Mesendoderm (in vitro differentiated cells): ENCODE measurements around the gene AQP9.

Experiments
- DNase-seq: peaks from one replicate; pipeline ENCODE4 v3.0.0; 2013
- H2AK5ac ChIP-seq: 2 replicates; pipeline ENCODE4 v1.6.1; 2013; ENCODE audit warnings: low read length, inconsistent platforms
- H2BK120ac ChIP-seq: 2 replicates; pipeline ENCODE4 v1.6.1; 2013; ENCODE audit warnings: low read depth, mild to moderate bottlenecking, low read length, moderate library complexity, mixed read lengths
- H2BK15ac ChIP-seq: replicated peaks from 2 replicates; pipeline ENCODE4 v1.6.1; 2013; ENCODE audit warnings: low read depth, mild to moderate bottlenecking, moderate library complexity
- H2BK5ac ChIP-seq: 2 replicates; pipeline ENCODE4 v1.6.1; 2013; ENCODE audit warnings: low read length, inconsistent platforms
- H3K18ac ChIP-seq: 2 replicates; pipeline ENCODE4 v1.6.1; 2013; ENCODE audit warnings: mild to moderate bottlenecking, low read length, mixed read lengths
- H3K23ac ChIP-seq: one replicate; pipeline ENCODE4 v1.6.1; 2013; ENCODE audit warnings: low read length
- H3K27ac ChIP-seq: 2 replicates; pipeline ENCODE4 v1.5.1; 2013; ENCODE audit warnings: low read depth, mild to moderate bottlenecking, inconsistent platforms, low read length, moderate library complexity
- H3K27me3 ChIP-seq: 2 replicates; pipeline ENCODE4 v1.6.1; 2013; ENCODE audit warnings: low read length, control low read depth, mild to moderate bottlenecking, inconsistent platforms; ENCODE audit not compliant: insufficient read depth, poor library complexity
- H3K36me3 ChIP-seq: 2 replicates; pipeline ENCODE4 v1.6.1; 2013; ENCODE audit warnings: low read length, inconsistent platforms; ENCODE audit not compliant: control insufficient read depth, insufficient read depth
- H3K4ac ChIP-seq: one replicate; pipeline ENCODE4 v1.6.1; 2013; ENCODE audit warnings: low read depth, mild to moderate bottlenecking, low read length, moderate library complexity
- H3K4me1 ChIP-seq: 2 replicates; pipeline ENCODE4 v1.6.1; 2013; ENCODE audit warnings: low read depth, low read length, inconsistent platforms; ENCODE audit not compliant: control insufficient read depth
- H3K4me2 ChIP-seq: 2 replicates; pipeline ENCODE4 v1.6.1; 2013; ENCODE audit warnings: low read length
- H3K4me3 ChIP-seq: 2 replicates; pipeline ENCODE4 v1.5.1; 2013; ENCODE audit warnings: mild to moderate bottlenecking, low read length
- H3K56ac ChIP-seq: one replicate; pipeline ENCODE4 v1.6.1; 2013; ENCODE audit warnings: low read length
- H3K79me1 ChIP-seq: 2 replicates; pipeline ENCODE4 v1.6.1; 2013; ENCODE audit warnings: low read length, inconsistent platforms
- H3K79me2 ChIP-seq: 2 replicates; pipeline ENCODE4 v1.6.1; 2013; ENCODE audit warnings: mild to moderate bottlenecking, low read length; ENCODE audit not compliant: control insufficient read depth, insufficient read depth
- H3K9ac ChIP-seq: 2 replicates; pipeline ENCODE4 v1.6.1; 2013; ENCODE audit warnings: low read length, inconsistent platforms
- H4K5ac ChIP-seq: one replicate; pipeline ENCODE4 v1.6.1; 2013; ENCODE audit warnings: low read length
- H4K8ac ChIP-seq: one replicate; pipeline ENCODE4 v1.6.1; 2013; ENCODE audit warnings: low read depth, mild to moderate bottlenecking, control low read depth, low read length, moderate library complexity
- WGBS: extraction: QIAGEN DNeasy Blood & Tissue Kit; methylation state at CpG from one replicate; pipeline ENCODE4 v1.1.7; 2013; ENCODE audit warnings: low lambda C conversion rate, missing lambda C conversion rate; ENCODE audit not compliant: insufficient coverage; ENCODE audit errors: extremely low coverage; 5-methylcytosine and 5-hydroxymethylcytosine counted together

Gene AQP9

DNA sequence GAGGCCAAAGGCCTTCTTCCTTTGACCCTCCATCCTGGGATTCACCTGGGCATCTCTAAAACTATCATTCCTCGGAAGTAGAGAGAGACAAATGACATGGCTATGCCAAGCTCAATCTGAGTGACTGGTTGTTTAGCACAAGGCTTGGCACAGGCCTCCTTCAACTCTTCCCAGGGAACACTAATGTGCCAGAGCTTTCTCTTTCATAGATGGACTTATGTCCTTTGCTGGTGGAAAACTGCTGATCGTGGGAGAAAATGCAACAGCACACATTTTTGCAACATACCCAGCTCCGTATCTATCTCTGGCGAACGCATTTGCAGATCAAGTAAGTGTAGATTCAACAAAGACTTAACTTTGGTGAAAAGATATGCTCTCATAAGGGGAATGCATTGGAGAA lies 36.5 kb downstream of the AQP9 start:
- no peak overlapping the region for H3K4me2 ChIP-seq
- no CpG with 5 or more reads among the region's 5 CpGs for WGBS
- no peak overlapping the region for H3K4ac ChIP-seq
- no peak overlapping the region for H4K5ac ChIP-seq
- H4K8ac ChIP-seq: no peak overlapping the region
- no peak overlapping the region for H3K56ac ChIP-seq
- no peak for DNase-seq
- H3K79me2 ChIP-seq: no peaks in the 10 kb centered on the region
- H3K27ac ChIP-seq: no peak overlapping the region
- no peak overlapping the region for H2AK5ac ChIP-seq
- H3K9ac ChIP-seq: no peak overlapping the region
- H3K27me3 ChIP-seq: peaks cover 2% of the 10 kb centered on the region
- no peak overlapping the region for H3K18ac ChIP-seq
- H3K23ac ChIP-seq: no peak overlapping the region
- H3K4me1 ChIP-seq: no peaks in the 10 kb centered on the region
- H2BK120ac ChIP-seq: no peak overlapping the region
- no peak overlapping the region for H3K4me3 ChIP-seq
- no peaks in the 10 kb centered on the region for H3K79me1 ChIP-seq
- H3K36me3 ChIP-seq: no peaks in the 10 kb centered on the region
- no peak overlapping the region for H2BK5ac ChIP-seq
- H2BK15ac ChIP-seq: no peak overlapping the region

DNA sequence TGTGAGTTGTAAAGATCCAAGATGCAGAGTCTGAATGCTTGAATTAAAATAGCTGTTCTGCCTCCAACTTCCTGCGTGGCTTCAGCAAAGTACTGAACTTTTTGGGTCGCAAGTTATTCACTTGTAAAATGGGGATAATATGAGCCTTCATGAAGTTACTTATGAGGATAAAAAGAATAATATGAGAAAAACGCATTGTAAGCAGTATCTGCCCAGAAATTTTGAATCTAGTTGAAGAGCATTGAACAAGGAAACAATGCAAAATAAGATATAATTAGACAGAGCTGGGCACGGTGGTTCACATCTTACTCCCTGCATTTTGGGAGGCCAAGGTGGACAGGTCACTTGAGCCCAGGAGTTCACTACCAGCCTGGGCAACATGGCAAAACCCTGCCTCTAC lies 37.8 kb downstream of the AQP9 start:
- H3K18ac ChIP-seq: no peak overlapping the region
- DNase-seq: no peak
- WGBS: no CpG with 5 or more reads among the region's 4 CpGs

DNA sequence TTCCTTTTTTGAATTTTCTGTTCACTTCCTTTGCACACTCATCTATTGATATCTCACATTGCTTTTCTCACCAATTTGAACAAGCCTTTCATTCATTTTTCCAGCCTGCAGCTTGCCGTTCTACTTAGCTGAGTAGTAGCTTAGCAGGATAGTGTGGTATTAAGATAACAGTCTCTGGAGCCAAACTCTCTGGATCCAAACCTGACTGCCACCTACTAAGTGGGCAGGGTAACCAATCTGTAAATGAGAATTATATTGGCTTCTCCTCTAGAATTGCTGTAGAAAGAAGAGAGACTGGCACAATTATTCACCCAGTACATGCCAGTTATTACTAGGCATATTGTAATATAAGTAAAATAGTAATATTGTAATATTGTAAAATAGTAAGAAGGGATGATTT lies 40.5 kb downstream of the AQP9 start:
- H3K4me3 ChIP-seq: no peak overlapping the region
- no CpG with 5 or more reads among the region's 1 CpG for WGBS

More for the DNA sequence above, 37.8 kb downstream of the AQP9 start:
- Histone ChIP-seq H3K4me3 (no peak overlapping the region), H2AK5ac (no peak overlapping the region), H2BK120ac (no peak overlapping the region), H2BK15ac (no peak overlapping the region), H3K23ac (no peak overlapping the region), H3K36me3 (no peaks in the 10 kb centered on the region), H4K5ac (no peak overlapping the region), H3K79me1 (no peaks in the 10 kb centered on the region), H3K79me2 (no peaks in the 10 kb centered on the region), H3K9ac (no peak overlapping the region), H3K4ac (no peak overlapping the region), H4K8ac (no peak overlapping the region), H3K27ac (no peak overlapping the region), H3K56ac (no peak overlapping the region), H3K4me1 (no peaks in the 10 kb centered on the region), H3K27me3 (peaks cover 2% of the 10 kb centered on the region), H2BK5ac (no peak overlapping the region), H3K4me2 (no peak overlapping the region)

DNA sequence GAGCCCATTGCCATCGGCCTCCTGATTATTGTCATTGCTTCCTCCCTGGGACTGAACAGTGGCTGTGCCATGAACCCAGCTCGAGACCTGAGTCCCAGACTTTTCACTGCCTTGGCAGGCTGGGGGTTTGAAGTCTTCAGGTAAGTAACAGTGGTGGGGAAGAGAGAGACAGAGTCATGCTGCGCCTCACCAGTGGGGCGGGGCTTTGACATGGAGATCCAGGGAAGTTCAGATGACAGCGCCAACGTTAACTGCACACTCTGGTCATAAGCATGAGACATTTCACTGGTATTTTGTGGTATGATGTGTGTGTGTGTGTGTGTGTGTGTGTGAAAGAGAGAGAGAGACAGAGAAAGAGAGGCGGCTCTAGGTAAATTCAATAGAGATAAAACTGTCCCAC lies 41.0 kb downstream of the AQP9 start:
- no peak overlapping the region for H3K4me2 ChIP-seq
- WGBS: no CpG with 5 or more reads among the region's 7 CpGs
- no peaks in the 10 kb centered on the region for H3K79me2 ChIP-seq

More for the DNA sequence above, 40.5 kb downstream of the AQP9 start:
- H3K18ac ChIP-seq: no peak overlapping the region
- H2BK15ac ChIP-seq: no peak overlapping the region
- H2BK5ac ChIP-seq: no peak overlapping the region
- no peak overlapping the region for H4K8ac ChIP-seq
- H3K27me3 ChIP-seq: no peaks in the 10 kb centered on the region
- H3K27ac ChIP-seq: no peak overlapping the region
- no peak overlapping the region for H3K56ac ChIP-seq
- no peaks in the 10 kb centered on the region for H3K79me2 ChIP-seq
- H2AK5ac ChIP-seq: no peak overlapping the region
- H4K5ac ChIP-seq: no peak overlapping the region
- no peaks in the 10 kb centered on the region for H3K79me1 ChIP-seq
- no peak overlapping the region for H2BK120ac ChIP-seq
- H3K23ac ChIP-seq: no peak overlapping the region
- no peak for DNase-seq
- no peaks in the 10 kb centered on the region for H3K36me3 ChIP-seq
- H3K4me1 ChIP-seq: no peaks in the 10 kb centered on the region
- H3K9ac ChIP-seq: no peak overlapping the region
- H3K4me2 ChIP-seq: no peak overlapping the region
- no peak overlapping the region for H3K4ac ChIP-seq

DNA sequence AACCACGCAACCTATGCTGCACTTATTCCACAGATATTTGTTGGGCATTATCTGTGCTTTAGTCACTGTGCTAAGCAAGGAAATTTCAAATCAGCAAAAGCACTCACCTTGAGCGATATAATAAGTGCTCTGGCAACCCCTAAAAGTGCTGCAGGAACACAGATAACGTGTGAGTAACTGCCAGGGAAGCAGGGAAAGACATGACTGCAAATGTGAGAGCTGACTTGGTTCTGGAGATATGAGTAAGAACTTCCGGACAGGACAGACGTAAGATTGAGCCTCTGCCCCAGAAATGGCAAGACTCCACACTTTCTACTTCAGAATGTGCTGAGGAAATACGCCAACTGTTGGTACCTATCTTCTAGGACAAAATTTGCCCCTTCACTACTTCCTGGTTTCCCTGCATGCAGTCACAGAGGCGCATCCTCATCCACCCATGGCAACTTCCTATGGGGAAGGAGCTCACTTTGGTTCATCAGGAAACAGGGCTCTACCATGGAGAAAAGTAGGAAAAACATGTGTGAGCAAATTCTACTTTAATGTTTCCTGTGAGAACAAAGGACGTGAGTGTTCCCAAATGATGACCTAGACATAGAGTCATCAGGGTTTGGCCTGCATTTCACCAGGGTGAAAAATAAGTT lies 41.7 kb downstream of the AQP9 start:
- WGBS: no CpG with 5 or more reads among the region's 8 CpGs
- no peak overlapping the region for H3K4ac ChIP-seq
- no peaks in the 10 kb centered on the region for H3K4me1 ChIP-seq
- H3K27me3 ChIP-seq: no peaks in the 10 kb centered on the region
- no peak overlapping the region for H2BK15ac ChIP-seq
- no peak overlapping the region for H3K18ac ChIP-seq
- H3K23ac ChIP-seq: no peak overlapping the region
- H3K9ac ChIP-seq: no peak overlapping the region
- H3K27ac ChIP-seq: no peak overlapping the region
- DNase-seq: no peak
- H2BK5ac ChIP-seq: no peak overlapping the region
- no peaks in the 10 kb centered on the region for H3K79me1 ChIP-seq
- H3K36me3 ChIP-seq: no peaks in the 10 kb centered on the region
- no peak overlapping the region for H2AK5ac ChIP-seq
- no peaks in the 10 kb centered on the region for H3K79me2 ChIP-seq
- H2BK120ac ChIP-seq: no peak overlapping the region
- H3K4me3 ChIP-seq: no peak overlapping the region
- no peak overlapping the region for H3K4me2 ChIP-seq
- H3K56ac ChIP-seq: no peak overlapping the region
- H4K5ac ChIP-seq: no peak overlapping the region
- no peak overlapping the region for H4K8ac ChIP-seq

More for the DNA sequence above, 41.0 kb downstream of the AQP9 start:
- Histone ChIP-seq H2AK5ac (no peak overlapping the region), H2BK15ac (no peak overlapping the region), H3K36me3 (no peaks in the 10 kb centered on the region), H2BK120ac (no peak overlapping the region), H3K4ac (no peak overlapping the region), H3K79me1 (no peaks in the 10 kb centered on the region), H3K18ac (no peak overlapping the region), H3K9ac (no peak overlapping the region), H3K4me1 (no peaks in the 10 kb centered on the region), H3K4me3 (no peak overlapping the region), H3K56ac (no peak overlapping the region), H4K8ac (no peak overlapping the region), H3K27me3 (no peaks in the 10 kb centered on the region), H3K27ac (no peak overlapping the region), H4K5ac (no peak overlapping the region), H2BK5ac (no peak overlapping the region), H3K23ac (no peak overlapping the region)
- no peak for DNase-seq
